Ishikawa (cell line): ENCODE results near the gene RAD54L.
A peak's percentile ranks its signal among the peaks of the same experiment; 100 is the strongest.

Source experiments
- CEBPB ChIP-seq: IDR thresholded peaks from 2 replicates; pipeline ENCODE4 v1.6.1; 2012
- CREB1 ChIP-seq: IDR thresholded peaks from 2 replicates; pipeline ENCODE4 v1.6.1; 2012; ENCODE audit warnings: low read depth
- EGR1 ChIP-seq: IDR thresholded peaks from 2 replicates; pipeline ENCODE4 v1.6.1; 2012
- EP300 ChIP-seq: IDR thresholded peaks from 2 replicates; pipeline ENCODE4 v1.6.1; 2012; ENCODE audit warnings: borderline replicate concordance
- FOXM1 ChIP-seq: IDR thresholded peaks from 2 replicates; pipeline ENCODE4 v1.6.1; 2012; ENCODE audit warnings: low read depth, borderline replicate concordance
- MAX ChIP-seq: IDR thresholded peaks from 2 replicates; pipeline ENCODE4 v1.6.1; 2012
- NFIC ChIP-seq: IDR thresholded peaks from 2 replicates; pipeline ENCODE4 v1.6.1; 2012
- RAD21 ChIP-seq: IDR thresholded peaks from 2 replicates; pipeline ENCODE4 v1.6.1; 2012; ENCODE audit warnings: low read depth
- REST ChIP-seq: IDR thresholded peaks from 2 replicates; pipeline ENCODE4 v1.6.1; 2012; ENCODE audit warnings: low read depth, mild to moderate bottlenecking
- TAF1 ChIP-seq: IDR thresholded peaks from 2 replicates; pipeline ENCODE4 v1.6.1; 2012; ENCODE audit warnings: low read depth, mild to moderate bottlenecking
- TCF12 ChIP-seq: IDR thresholded peaks from 2 replicates; pipeline ENCODE4 v1.6.1; 2012; ENCODE audit warnings: low read depth
- TEAD4 ChIP-seq: IDR thresholded peaks from 2 replicates; pipeline ENCODE4 v1.6.1; 2012
- USF1 ChIP-seq: IDR thresholded peaks from 2 replicates; pipeline ENCODE4 v1.6.1; 2012
- YY1 ChIP-seq: IDR thresholded peaks from 2 replicates; pipeline ENCODE4 v1.6.1; 2012; ENCODE audit warnings: low read depth
- ZBTB7A ChIP-seq: IDR thresholded peaks from 2 replicates; pipeline ENCODE4 v1.6.1; 2012; ENCODE audit warnings: low read depth

RAD54L gene

GRCh38 chr1:46298387-46298786, 50.8 kb downstream of the RAD54L start:
- no peak for TF ChIP-seq TAF1
- TF ChIP-seq RAD21 = no peak
- no peak for TF ChIP-seq ZBTB7A
- TF ChIP-seq TCF12 = no peak
- no peak for TF ChIP-seq USF1
- no peak for TF ChIP-seq FOXM1

- TF ChIP-seq RAD21 (no peak), TCF12 (no peak), CREB1 (no peak), NFIC (no peak), EP300 (peak; percentile 8; the same call in 1 of the 2 replicates)
Measured at GRCh38 chr1:46300673-46301405, 53.3 kb downstream of the RAD54L start.

GRCh38 chr1:46301406-46301807, 53.8 kb downstream of the RAD54L start:
- TF ChIP-seq EGR1 (no peak), YY1 (no peak), CREB1 (no peak), NFIC (no peak), EP300 (no peak), ZBTB7A (no peak), MAX (no peak), USF1 (no peak), TEAD4 (no peak), RAD21 (no peak), TAF1 (no peak), TCF12 (no peak), REST (no peak), CEBPB (no peak)

- peak; percentile 38; the same call in 1 of the 2 replicates for TF ChIP-seq TCF12
- 0 out of 2 replicates have a peak, but pooled peaks have one; percentile 11 for TF ChIP-seq NFIC
- no peak for TF ChIP-seq EP300
- TF ChIP-seq ZBTB7A = peak; percentile 15; the same call in 1 of the 2 replicates
- peak; percentile 45; the same call in 1 of the 2 replicates for TF ChIP-seq MAX
- TF ChIP-seq YY1 = peak; percentile 37; the same call in 1 of the 2 replicates
Measured at GRCh38 chr1:46301808-46302640, 54.5 kb downstream of the RAD54L start.

- no peak for TF ChIP-seq EP300
- TF ChIP-seq ZBTB7A = peak; percentile 85; the same call in 1 of the 2 replicates
Measured at GRCh38 chr1:46302641-46303037, 55.1 kb downstream of the RAD54L start.

- no peak for TF ChIP-seq CEBPB
- peak; percentile 48; the same call in 1 of the 2 replicates for TF ChIP-seq CREB1
- peak; percentile 99 for TF ChIP-seq TAF1
- peak; percentile 6; the same call in 1 of the 2 replicates for TF ChIP-seq TEAD4
- TF ChIP-seq NFIC = no peak
- peak; percentile 100 for TF ChIP-seq YY1
- TF ChIP-seq FOXM1 = no peak
- peak; percentile 55; the same call in 1 of the 2 replicates for TF ChIP-seq ZBTB7A
- peak; percentile 55; the same call in 1 of the 2 replicates for TF ChIP-seq EP300
- TF ChIP-seq REST = 0 out of 2 replicates have a peak, but pooled peaks have one; percentile 4
- peak; percentile 81 for TF ChIP-seq USF1
- peak; percentile 46; the same call in 1 of the 2 replicates for TF ChIP-seq TCF12
- no peak for TF ChIP-seq RAD21
- TF ChIP-seq EGR1 = peak; percentile 95
- peak; percentile 86 for TF ChIP-seq MAX
Measured at GRCh38 chr1:46303038-46303871, 55.7 kb downstream of the RAD54L start, which contains the start of the genes LRRC41 and UQCRH. TSS of gene LRRC41 (minus strand) at chr1:46303616. CDS start at chr1:46303322, 294 bp downstream. TSS of gene UQCRH (plus strand) at chr1:46303698. CDS start at chr1:46303767, 69 bp downstream.
